DND-41 (cell line): Measurements from ENCODE around the gene KLRK1.
"Not testable (repeated sequence)": the region's sequence is repeated elsewhere in the genome, so short reads cannot be mapped to it uniquely, and the experiment has no call there.

ENCODE experiments used
- ATAC-seq: fragments of 200-7000 bp; cut with Tn5 transposase; 3 replicates; pipeline ENCODE4 v1.9.1; 2021; ENCODE audit warnings: low read depth; ENCODE audit not compliant: insufficient read depth
- DNase-seq: peaks from one replicate; pipeline ENCODE4 v3.0.0-alpha.2; 2020
- H2AFZ ChIP-seq: 2 replicates; pipeline ENCODE4 v1.6.0; 2012; ENCODE audit warnings: low read depth, low read length
- H3K27ac ChIP-seq: 2 replicates; pipeline ENCODE4 v1.5.1; 2012; ENCODE audit warnings: low read length, inconsistent platforms
- H3K27me3 ChIP-seq: fragments of 200-600 bp; sonication (generic); 2 replicates; pipeline ENCODE4 v1.6.0; 2012; ENCODE audit warnings: low read length, mild to moderate bottlenecking, inconsistent platforms; ENCODE audit not compliant: insufficient read depth, poor library complexity
- H3K36me3 ChIP-seq: 2 replicates; pipeline ENCODE4 v1.5.1; 2012; ENCODE audit warnings: low read length, inconsistent platforms; ENCODE audit not compliant: insufficient read depth
- H3K4me1 ChIP-seq: 2 replicates; pipeline ENCODE4 v1.5.1; 2012; ENCODE audit warnings: mild to moderate bottlenecking, low read length; ENCODE audit not compliant: insufficient read depth
- H3K4me2 ChIP-seq: 2 replicates; pipeline ENCODE4 v1.6.0; 2012; ENCODE audit warnings: mild to moderate bottlenecking, moderate library complexity, low read length, inconsistent platforms; ENCODE audit not compliant: insufficient read depth
- H3K4me3 ChIP-seq, 2 experiments: fragments of 200-600 bp in 1 of 2; shearing (Covaris generic) in 1 of 2; 2 replicates each; pipeline ENCODE4 v1.5.1; 2012 to 2016; ENCODE audit warnings: inconsistent platforms in 2 of 2, low read length in 2 of 2, mild to moderate bottlenecking in 2 of 2, low read depth in 1 of 2, moderate library complexity in 1 of 2
- H3K79me2 ChIP-seq: 2 replicates; pipeline ENCODE4 v1.6.0; 2012; ENCODE audit warnings: low read length, inconsistent platforms; ENCODE audit not compliant: insufficient read depth
- H3K9ac ChIP-seq: 2 replicates; pipeline ENCODE4 v1.6.0; 2012; ENCODE audit warnings: low read depth, mild to moderate bottlenecking, inconsistent platforms, low read length, moderate library complexity
- H3K9me3 ChIP-seq: 2 replicates; pipeline ENCODE4 v1.5.1; 2012; ENCODE audit warnings: low read length, moderate library complexity, mild to moderate bottlenecking, inconsistent platforms; ENCODE audit not compliant: insufficient read depth, severe bottlenecking
- H4K20me1 ChIP-seq: 2 replicates; pipeline ENCODE4 v1.6.0; 2012; ENCODE audit warnings: low read length; ENCODE audit not compliant: insufficient read depth
- EZH2 ChIP-seq: IDR thresholded peaks from 3 replicates; pipeline ENCODE4 v1.6.1; 2012; ENCODE audit warnings: borderline replicate concordance, low read depth, mild to moderate bottlenecking, moderate library complexity, low read length, inconsistent platforms; ENCODE audit not compliant: severe bottlenecking
- TF ChIP-seq, protein P1 (sequence below): IDR thresholded peaks from 2 replicates; pipeline ENCODE4 v1.5.1; 2012; ENCODE audit warnings: borderline replicate concordance, low read length, moderate library complexity, mild to moderate bottlenecking; ENCODE audit not compliant: poor library complexity, severe bottlenecking; ENCODE audit errors: extremely low read depth

Gene KLRK1

GRCh38 chr12:10389904-10390303, at the start of gene KLRK1:
KLRK1 (minus strand) TSS chr12:10390041; CDS start chr12:10388810, 1,231 bp downstream.
- no peak within 1 kb of the TSS for H3K9ac ChIP-seq
- no peaks in the 10 kb centered on the region for H3K27me3 ChIP-seq
- no peak within 1 kb of the TSS for H3K4me3 ChIP-seq
- TF ChIP-seq EZH2 = no peak
- TF ChIP-seq, protein P1, sequence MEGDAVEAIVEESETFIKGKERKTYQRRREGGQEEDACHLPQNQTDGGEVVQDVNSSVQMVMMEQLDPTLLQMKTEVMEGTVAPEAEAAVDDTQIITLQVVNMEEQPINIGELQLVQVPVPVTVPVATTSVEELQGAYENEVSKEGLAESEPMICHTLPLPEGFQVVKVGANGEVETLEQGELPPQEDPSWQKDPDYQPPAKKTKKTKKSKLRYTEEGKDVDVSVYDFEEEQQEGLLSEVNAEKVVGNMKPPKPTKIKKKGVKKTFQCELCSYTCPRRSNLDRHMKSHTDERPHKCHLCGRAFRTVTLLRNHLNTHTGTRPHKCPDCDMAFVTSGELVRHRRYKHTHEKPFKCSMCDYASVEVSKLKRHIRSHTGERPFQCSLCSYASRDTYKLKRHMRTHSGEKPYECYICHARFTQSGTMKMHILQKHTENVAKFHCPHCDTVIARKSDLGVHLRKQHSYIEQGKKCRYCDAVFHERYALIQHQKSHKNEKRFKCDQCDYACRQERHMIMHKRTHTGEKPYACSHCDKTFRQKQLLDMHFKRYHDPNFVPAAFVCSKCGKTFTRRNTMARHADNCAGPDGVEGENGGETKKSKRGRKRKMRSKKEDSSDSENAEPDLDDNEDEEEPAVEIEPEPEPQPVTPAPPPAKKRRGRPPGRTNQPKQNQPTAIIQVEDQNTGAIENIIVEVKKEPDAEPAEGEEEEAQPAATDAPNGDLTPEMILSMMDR = no peak
- H3K4me1 ChIP-seq = no peaks in the 10 kb centered on the region; the same call in 1 of the 2 replicates
- no peak within 1 kb of the TSS for H3K4me2 ChIP-seq
- H4K20me1 ChIP-seq = no peaks in the 10 kb centered on the region
- H3K27ac ChIP-seq = no peak within 1 kb of the TSS
- no peak within 1 kb of the TSS for H2AFZ ChIP-seq
- H3K9me3 ChIP-seq = no peaks in the 10 kb centered on the region
- no peak for ATAC-seq
- no peak for DNase-seq
- H3K36me3 ChIP-seq = no peaks in the 10 kb centered on the region
- no peaks in the 10 kb centered on the region for H3K79me2 ChIP-seq

DNA sequence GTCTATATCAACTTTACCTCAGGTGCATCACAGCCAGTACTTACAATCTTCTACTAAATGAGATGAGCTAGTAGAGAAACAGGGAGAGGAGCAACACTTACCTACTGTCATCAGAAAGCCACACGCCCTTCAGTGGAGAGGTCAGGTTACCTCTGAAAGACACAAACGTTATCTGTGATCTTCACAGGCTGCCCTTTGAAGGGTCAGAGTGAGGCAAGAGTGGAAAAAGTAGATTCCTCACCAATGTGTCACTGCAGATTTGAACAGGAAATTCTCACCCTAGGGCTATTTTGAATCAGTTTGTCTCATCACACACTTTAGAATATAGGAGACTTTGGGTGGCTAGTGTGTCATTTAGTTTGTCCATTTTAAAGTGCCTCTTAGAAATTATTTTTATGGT, 47.8 kb upstream of the KLRK1 start:
- not testable (repeated sequence) for H4K20me1 ChIP-seq, H3K9ac ChIP-seq, H3K27me3 ChIP-seq, H3K27ac ChIP-seq, DNase-seq, H3K4me3 ChIP-seq, H3K4me1 ChIP-seq, H3K4me2 ChIP-seq, H3K36me3 ChIP-seq, ATAC-seq, H3K9me3 ChIP-seq, H3K79me2 ChIP-seq, H2AFZ ChIP-seq

GRCh38 chr12:10435816-10436215, 46.0 kb upstream of the KLRK1 start, which contains the start of gene KLRC2:
KLRC2 (minus strand) TSS chr12:10436010; CDS start chr12:10435986, 24 bp downstream.
- H3K36me3 ChIP-seq, H3K4me3 ChIP-seq, H3K79me2 ChIP-seq, H3K27ac ChIP-seq, H3K4me1 ChIP-seq, DNase-seq, H4K20me1 ChIP-seq, H3K4me2 ChIP-seq, H3K9me3 ChIP-seq, H3K27me3 ChIP-seq, H2AFZ ChIP-seq, H3K9ac ChIP-seq, ATAC-seq: not testable (repeated sequence)

GRCh38 chr12:10430623-10431022, 40.8 kb upstream of the KLRK1 start:
- H3K4me3 ChIP-seq, H3K4me1 ChIP-seq, DNase-seq, H4K20me1 ChIP-seq, H3K36me3 ChIP-seq, H3K9ac ChIP-seq, H3K27me3 ChIP-seq, H3K79me2 ChIP-seq, H3K9me3 ChIP-seq, H3K27ac ChIP-seq, H3K4me2 ChIP-seq, ATAC-seq, H2AFZ ChIP-seq: not testable (repeated sequence)

DNA sequence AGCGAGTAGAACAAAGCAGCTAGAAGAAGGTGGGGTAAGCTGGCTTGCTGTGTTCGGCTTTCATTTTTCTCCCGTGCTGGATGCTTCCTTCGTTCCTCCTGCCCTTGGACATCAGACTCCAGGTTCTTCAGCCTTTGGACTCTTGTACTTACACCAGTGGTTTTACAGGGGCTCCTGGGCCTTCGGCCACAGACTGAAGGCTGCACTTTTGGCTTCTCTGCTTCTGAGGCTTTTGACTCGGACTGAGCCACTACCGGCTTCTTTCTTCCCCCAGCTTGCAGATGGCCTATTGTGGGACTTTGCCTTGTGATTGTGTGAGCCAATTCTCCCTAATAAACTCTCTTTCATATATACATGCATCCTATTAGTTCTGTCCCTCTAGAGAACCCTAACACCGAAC, 36.1 kb upstream of the KLRK1 start:
- H3K36me3 ChIP-seq, H3K27ac ChIP-seq, H2AFZ ChIP-seq, H4K20me1 ChIP-seq, H3K4me2 ChIP-seq, H3K79me2 ChIP-seq, H3K4me3 ChIP-seq, H3K4me1 ChIP-seq, H3K9me3 ChIP-seq, DNase-seq, H3K27me3 ChIP-seq, H3K9ac ChIP-seq, ATAC-seq: not testable (repeated sequence)

DNA sequence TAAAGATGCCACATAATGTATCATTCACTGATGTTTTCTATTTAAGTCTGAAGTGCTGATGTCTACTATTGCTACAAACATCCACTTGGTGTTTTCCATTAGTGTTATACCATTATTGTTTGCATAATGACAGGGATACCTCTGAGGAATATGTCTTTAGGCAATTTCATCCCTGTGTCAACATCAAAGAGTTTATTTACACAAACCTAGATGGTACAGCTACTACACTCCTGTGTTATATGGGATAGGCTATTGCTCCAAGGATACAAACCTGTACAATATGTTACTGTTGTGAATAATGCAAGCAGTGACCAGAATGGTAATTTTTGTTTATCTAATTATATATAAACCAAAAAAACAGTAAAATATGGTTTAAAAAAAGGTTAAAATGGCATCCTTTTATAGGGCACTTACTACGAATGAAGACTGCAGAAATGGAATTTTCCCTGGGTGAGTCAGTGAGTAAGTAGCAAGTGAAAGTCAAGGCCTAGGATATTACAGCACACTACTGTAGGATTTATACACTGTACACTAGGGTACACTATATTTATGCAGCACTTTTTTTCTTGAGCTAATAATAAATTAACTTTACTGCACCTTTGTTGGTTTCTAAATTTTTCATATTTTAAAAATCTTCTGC, 34.5 kb upstream of the KLRK1 start:
- H3K27me3 ChIP-seq, DNase-seq, H3K27ac ChIP-seq, H3K4me2 ChIP-seq, ATAC-seq, H3K79me2 ChIP-seq, H3K4me1 ChIP-seq, H3K36me3 ChIP-seq, H3K9me3 ChIP-seq, H4K20me1 ChIP-seq, H3K4me3 ChIP-seq, H3K9ac ChIP-seq, H2AFZ ChIP-seq: not testable (repeated sequence)

DNA sequence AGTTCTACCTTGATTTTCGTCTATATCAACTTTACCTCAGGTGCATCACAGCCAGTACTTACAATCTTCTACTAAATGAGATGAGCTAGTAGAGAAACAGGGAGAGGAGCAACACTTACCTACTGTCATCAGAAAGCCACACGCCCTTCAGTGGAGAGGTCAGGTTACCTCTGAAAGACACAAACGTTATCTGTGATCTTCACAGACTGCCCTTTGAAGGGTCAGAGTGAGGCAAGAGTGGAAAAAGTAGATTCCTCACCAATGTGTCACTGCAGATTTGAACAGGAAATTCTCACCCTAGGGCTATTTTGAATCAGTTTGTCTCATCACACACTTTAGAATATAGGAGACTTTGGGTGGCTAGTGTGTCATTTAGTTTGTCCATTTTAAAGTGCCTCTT, 32.3 kb upstream of the KLRK1 start:
- H3K36me3 ChIP-seq, H2AFZ ChIP-seq, H3K27me3 ChIP-seq, H3K9me3 ChIP-seq, DNase-seq, ATAC-seq, H3K9ac ChIP-seq, H3K79me2 ChIP-seq, H3K4me1 ChIP-seq, H3K4me2 ChIP-seq, H4K20me1 ChIP-seq, H3K27ac ChIP-seq, H3K4me3 ChIP-seq: not testable (repeated sequence)
